Esophagus (tissue), 2 donors: ENCODE measurements around the gene TPP2. TPM values are rescaled to one million over a fixed set of nuclear protein-coding genes. Genes with fewer than 3 reads are reported as not detected.

Experiments
- H3K27ac ChIP-seq, 2 donors: one replicate each; pipeline ENCODE4 v1.5.1; 2013; ENCODE audit warnings: low read depth in 2 of 2, mild to moderate bottlenecking in 2 of 2, inconsistent platforms in 1 of 2, low read length in 1 of 2, moderate library complexity in 1 of 2
- H3K27me3 ChIP-seq, 2 donors: one replicate each; pipeline ENCODE4 v1.6.1; 2013; ENCODE audit warnings: low read length in 2 of 2, control low read depth in 1 of 2, mild to moderate bottlenecking in 1 of 2; ENCODE audit not compliant: insufficient read depth in 2 of 2, control insufficient read depth in 1 of 2
- H3K36me3 ChIP-seq, 2 donors: one replicate each; pipeline ENCODE4 v1.6.1; 2013; ENCODE audit warnings: low read length in 1 of 2; ENCODE audit not compliant: control insufficient read depth in 2 of 2, insufficient read depth in 2 of 2
- H3K4me1 ChIP-seq, 2 donors: one replicate each; pipeline ENCODE4 v1.6.1; 2013; ENCODE audit warnings: low read length in 1 of 2; ENCODE audit not compliant: control insufficient read depth in 2 of 2, insufficient read depth in 2 of 2
- H3K4me3 ChIP-seq, 2 donors: one replicate each; pipeline ENCODE4 v1.5.1; 2013; ENCODE audit warnings: low read length in 2 of 2, mild to moderate bottlenecking in 2 of 2, low read depth in 1 of 2, moderate library complexity in 1 of 2
- H3K9me3 ChIP-seq, 2 donors: one replicate each; pipeline ENCODE4 v1.6.1; 2013; ENCODE audit warnings: mild to moderate bottlenecking in 2 of 2, low read depth in 1 of 2, low read length in 1 of 2, moderate library complexity in 1 of 2; ENCODE audit not compliant: control insufficient read depth in 2 of 2, insufficient read depth in 1 of 2
- WGBS, 2 donors: extraction: QIAGEN DNeasy Blood & Tissue Kit; methylation state at CpG; one replicate each; pipeline ENCODE4 v1.1.7; 2013; 5-methylcytosine and 5-hydroxymethylcytosine counted together
- polyA plus RNA-seq, 2 donors: library from polyadenylated mRNA; stranded (reverse); fragments of 200-250 nt; gene quantifications; one replicate each; pipeline ENCODE4 v1.2.3, GENCODE V29; 2013
- donor health status: healthy with polysubstance abuse.
- donor health status: Bipolar disorder and iron deficiency.

The TPP2 gene
- polyA plus RNA-seq, 2 donors: 15.2 to 17.1 TPM

DNA sequence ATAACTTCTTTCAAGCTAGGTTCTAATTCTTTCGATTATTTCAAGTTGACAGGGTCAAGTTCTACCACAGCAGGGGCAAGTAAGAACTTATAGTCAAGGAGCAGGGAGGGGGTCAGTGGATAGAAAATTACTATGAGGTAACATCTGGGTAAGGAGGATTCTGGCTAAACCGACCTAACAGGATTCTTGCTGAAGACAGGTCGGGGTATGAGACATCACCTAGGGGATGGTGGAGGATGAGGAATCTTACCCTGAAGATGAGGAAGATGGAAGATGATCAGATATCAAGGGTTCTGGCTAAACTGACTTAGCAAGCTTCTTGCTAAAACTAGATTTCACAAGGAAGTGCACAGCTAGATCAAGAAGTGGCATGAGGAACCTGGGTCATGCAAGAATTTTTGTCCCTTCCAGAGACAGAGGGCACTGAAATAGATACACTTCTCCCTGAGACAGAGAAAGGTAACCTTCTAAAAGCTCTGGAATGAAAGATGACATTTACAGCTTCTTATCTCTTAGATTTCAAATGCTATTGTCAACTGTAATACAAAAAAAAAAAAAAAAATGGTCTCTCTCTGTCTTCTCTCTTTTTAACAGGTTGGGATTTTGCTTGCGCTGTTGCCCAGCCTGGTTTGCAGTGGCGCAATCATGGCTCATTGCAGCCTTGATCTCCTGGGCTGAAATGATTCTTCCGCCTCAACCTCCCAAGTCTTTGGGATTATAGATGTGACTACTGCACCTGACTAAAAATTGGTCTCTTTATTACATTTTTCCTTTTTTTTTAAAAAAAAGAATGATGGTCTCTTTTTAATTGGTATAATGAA is 107.7 kb downstream of the TPP2 start:
- Histone ChIP-seq H3K4me1 (peaks cover 0 to 2% of the 10 kb centered on the region in 2 donors), H3K36me3 (no peaks in the 10 kb centered on the region), H3K27me3 (no peaks in the 10 kb centered on the region), H3K4me3 (no peak overlapping the region), H3K9me3 (no peaks in the 10 kb centered on the region), H3K27ac (no peak overlapping the region)
- 71% methylated on average over 6 of the region's 6 CpGs for WGBS, 2 donors

DNA sequence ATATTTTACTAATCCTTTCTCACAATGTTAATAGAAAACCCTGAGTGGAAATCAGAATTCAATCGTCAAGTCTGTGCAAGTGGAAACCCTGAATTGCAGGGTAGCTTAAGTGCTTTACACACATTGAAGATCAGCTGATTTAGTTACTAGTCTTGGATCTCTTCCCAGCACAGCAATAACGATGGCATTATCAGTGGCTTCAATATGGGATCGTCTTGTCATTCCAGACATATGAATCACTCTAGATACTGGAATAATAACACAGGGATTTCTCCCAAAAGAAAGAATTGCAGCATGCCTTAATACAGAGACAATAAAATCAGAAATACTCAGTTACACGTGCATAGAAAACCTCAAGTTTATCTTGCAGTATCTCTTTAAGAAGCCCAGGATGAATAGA is 110.7 kb downstream of the TPP2 start:
- 18 to 24% methylated on average over 4 of the region's 4 CpGs for WGBS, 2 donors
- Histone ChIP-seq H3K4me1 (peaks cover 0 to 2% of the 10 kb centered on the region in 2 donors), H3K9me3 (no peaks in the 10 kb centered on the region), H3K27me3 (no peaks in the 10 kb centered on the region), H3K27ac (no peak overlapping the region), H3K4me3 (no peak overlapping the region), H3K36me3 (no peaks in the 10 kb centered on the region)

DNA sequence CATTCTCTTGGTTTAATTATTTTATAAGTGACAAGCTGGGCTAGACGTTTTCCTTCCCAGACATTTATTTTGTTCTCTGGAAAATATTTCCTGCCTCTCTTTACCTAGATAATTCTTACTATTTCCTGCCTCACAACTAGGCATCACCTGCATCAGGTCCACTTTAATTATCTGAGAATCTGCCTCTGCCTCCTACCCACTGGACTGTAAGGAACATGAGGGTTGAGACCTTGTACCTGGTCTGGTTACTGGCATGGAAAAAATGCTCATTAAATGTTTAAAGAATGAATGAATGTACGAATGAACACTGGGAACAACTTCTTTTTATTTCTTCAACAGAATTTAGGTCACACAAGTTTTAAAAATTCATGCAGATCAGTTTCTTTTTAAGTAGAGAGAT is 111.4 kb downstream of the TPP2 start:
- Histone ChIP-seq H3K4me1 (peaks cover 0 to 2% of the 10 kb centered on the region in 2 donors), H3K9me3 (no peaks in the 10 kb centered on the region), H3K27me3 (no peaks in the 10 kb centered on the region), H3K36me3 (no peaks in the 10 kb centered on the region), H3K4me3 (no peak overlapping the region), H3K27ac (no peak overlapping the region)
- WGBS, 2 donors: 42 to 49% methylated on average over 2 of the region's 2 CpGs

- no peak overlapping the region for H3K27ac ChIP-seq
- no peaks in the 10 kb centered on the region for H3K36me3 ChIP-seq
- 78 to 84% methylated on average over 2 of the region's 2 CpGs for WGBS, 2 donors
- H3K4me1 ChIP-seq: peaks cover 0 to 2% of the 10 kb centered on the region in 2 donors
- H3K4me3 ChIP-seq: no peak overlapping the region
- H3K9me3 ChIP-seq: no peaks in the 10 kb centered on the region
- no peaks in the 10 kb centered on the region for H3K27me3 ChIP-seq
Measured at GRCh38 chr13:102708991-102709390, 112.2 kb downstream of the TPP2 start.

- H3K4me3 ChIP-seq: no peak overlapping the region
- no peaks in the 10 kb centered on the region for H3K9me3 ChIP-seq
- H3K36me3 ChIP-seq: no peaks in the 10 kb centered on the region
- peaks cover 0 to 2% of the 10 kb centered on the region in 2 donors for H3K4me1 ChIP-seq
- H3K27ac ChIP-seq: no peak overlapping the region
- H3K27me3 ChIP-seq: no peaks in the 10 kb centered on the region
Measured at GRCh38 chr13:102709536-102709935, 112.8 kb downstream of the TPP2 start.

DNA sequence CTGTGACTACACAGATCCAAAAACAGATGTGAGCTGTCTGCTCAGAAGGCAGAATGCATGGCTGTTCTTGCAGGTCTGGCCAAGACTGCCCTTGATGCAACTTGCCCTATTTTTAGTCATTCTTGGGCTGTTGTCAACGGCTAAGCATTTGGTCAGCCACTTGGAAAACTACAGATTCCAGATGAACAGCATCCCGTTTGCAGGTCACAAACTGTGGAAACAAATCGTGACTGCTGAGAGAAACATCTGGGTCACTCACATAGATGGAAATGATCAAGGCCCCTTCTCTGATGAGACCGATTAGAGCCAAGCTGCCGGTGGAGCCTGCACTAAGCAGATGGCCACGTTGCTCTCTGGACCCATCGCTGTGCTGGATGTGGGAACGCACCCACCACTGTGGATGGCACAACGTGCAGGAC is 113.5 kb downstream of the TPP2 start:
- peaks cover 0 to 2% of the 10 kb centered on the region in 2 donors for H3K4me1 ChIP-seq
- H3K27me3 ChIP-seq: no peaks in the 10 kb centered on the region
- 78 to 86% methylated on average over 9 of the region's 9 CpGs for WGBS, 2 donors
- no peak overlapping the region for H3K27ac ChIP-seq
- H3K36me3 ChIP-seq: no peaks in the 10 kb centered on the region
- no peaks in the 10 kb centered on the region for H3K9me3 ChIP-seq
- H3K4me3 ChIP-seq: no peak overlapping the region

DNA sequence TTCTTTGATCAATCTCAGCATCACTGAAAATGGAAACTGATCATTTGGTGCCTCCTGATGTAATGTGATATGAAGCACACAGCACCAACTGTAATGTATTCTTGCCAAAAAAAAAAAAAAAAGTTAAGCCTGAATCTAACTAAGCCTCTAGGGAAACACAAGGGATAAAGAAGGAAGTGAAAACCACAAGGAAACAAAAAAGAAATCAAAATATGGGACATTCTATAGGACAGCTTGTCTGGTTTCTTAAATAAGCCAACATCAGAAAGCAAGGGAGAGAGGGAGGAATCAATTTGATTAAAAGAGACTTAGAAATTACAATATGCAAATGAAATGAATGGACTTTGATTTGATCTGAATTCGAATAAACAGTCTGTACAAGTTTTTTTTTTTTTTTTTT is 118.7 kb downstream of the TPP2 start:
- Histone ChIP-seq H3K4me1 (no peaks in the 10 kb centered on the region), H3K4me3 (no peak overlapping the region), H3K27ac (no peak overlapping the region), H3K9me3 (no peaks in the 10 kb centered on the region), H3K36me3 (no peaks in the 10 kb centered on the region), H3K27me3 (no peaks in the 10 kb centered on the region)
- 63 to 75% methylated on average over 1 of the region's 1 CpG for WGBS, 2 donors

DNA sequence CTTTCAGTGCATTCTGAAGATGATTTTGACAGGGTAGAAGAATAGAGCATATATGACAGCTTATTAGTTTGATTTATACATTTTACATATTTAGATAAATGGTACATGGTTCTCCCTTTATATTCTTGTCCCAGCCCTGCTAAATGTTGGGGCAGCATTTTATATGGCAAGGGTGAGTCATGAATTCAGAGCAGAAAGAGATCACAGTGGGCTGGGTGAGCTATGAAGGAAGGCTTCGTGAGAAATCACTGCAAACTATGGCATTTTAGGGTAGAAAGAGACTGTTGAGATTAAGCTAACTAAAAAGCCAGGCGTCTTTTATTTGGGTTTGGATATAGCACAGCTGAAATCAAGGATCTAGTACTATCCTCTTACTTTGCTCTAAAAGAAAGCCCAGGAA is 122.0 kb downstream of the TPP2 start:
- Histone ChIP-seq H3K4me1 (no peaks in the 10 kb centered on the region), H3K27ac (no peak overlapping the region), H3K4me3 (no peak overlapping the region), H3K27me3 (no peaks in the 10 kb centered on the region), H3K36me3 (no peaks in the 10 kb centered on the region), H3K9me3 (no peaks in the 10 kb centered on the region)
- whole genome bisulfite sequencing, 2 donors: 75 to 83% methylated on average over 2 of the region's 2 CpGs

DNA sequence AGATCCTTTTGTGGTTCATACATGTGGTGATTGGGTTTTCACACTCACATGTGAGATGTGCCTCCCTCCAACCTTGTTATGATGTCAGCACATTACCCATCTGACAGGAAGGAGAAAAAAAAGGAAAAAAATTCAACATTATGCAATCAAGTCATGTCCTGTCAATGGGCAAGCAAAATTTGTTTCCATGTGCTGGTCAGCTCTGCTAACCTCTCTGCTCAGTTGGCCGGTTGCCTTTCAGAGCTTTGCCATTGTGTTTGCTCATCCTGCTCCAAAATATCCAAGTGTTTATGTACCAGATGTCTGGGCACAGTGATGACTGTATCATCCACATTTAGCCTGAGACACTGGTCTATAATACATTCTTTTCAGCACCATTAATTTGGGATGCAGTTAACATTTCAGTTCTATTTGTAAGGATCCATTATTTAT is 125.0 kb downstream of the TPP2 start:
- Histone ChIP-seq H3K27me3 (no peaks in the 10 kb centered on the region), H3K36me3 (no peaks in the 10 kb centered on the region), H3K4me3 (no peak overlapping the region), H3K27ac (no peak overlapping the region), H3K4me1 (no peaks in the 10 kb centered on the region), H3K9me3 (no peaks in the 10 kb centered on the region)
- WGBS, 2 donors: 53 to 88% methylated on average over 1 of the region's 1 CpG

- 48 to 67% methylated on average over 6 of the region's 6 CpGs for WGBS, 2 donors
- no peak overlapping the region for H3K27ac ChIP-seq
- H3K4me1 ChIP-seq: no peaks in the 10 kb centered on the region
- H3K27me3 ChIP-seq: no peaks in the 10 kb centered on the region
- no peaks in the 10 kb centered on the region for H3K36me3 ChIP-seq
- H3K4me3 ChIP-seq: no peak overlapping the region
- H3K9me3 ChIP-seq: no peaks in the 10 kb centered on the region
Measured at GRCh38 chr13:102724923-102725322, 128.1 kb downstream of the TPP2 start.
